Adrenal gland (tissue), 5 donors: ENCODE results near the gene RASA2.

Experiments
- CTCF ChIP-seq, 6 experiments: fragments of 450-650 bp in 4 of 6; fragments of 200-600 bp in 2 of 6; sonication (generic) in 1 of 6; IDR thresholded peaks; 1 replicate in 5 of 6; 2 replicates in 1 of 6; pipeline versions ENCODE4 v1.5.1 to v1.8.0; 2016 to 2021; ENCODE audit warnings: antibody characterized with exemption in 6 of 6, mild to moderate bottlenecking in 2 of 6, moderate library complexity in 1 of 6
- POLR2A ChIP-seq, 2 donors: fragments of 450-650 bp; IDR thresholded peaks; one replicate each; pipeline ENCODE4 v1.6.1; 2017; ENCODE audit warnings: antibody characterized with exemption in 2 of 2, mild to moderate bottlenecking in 2 of 2, moderate library complexity in 1 of 2
- donor health status: DM: no; HTN: no; CAD: no.

- TF ChIP-seq CTCF (IDR thresholded peaks at IDR 0.05) (no peak), POLR2A (IDR thresholded peaks at IDR 0.05) (no peak)
Observed at GRCh38 chr3:141600331-141600730, 113.5 kb downstream of the RASA2 start.
